GM18870 (cell line): ENCODE results near the gene FYN.
A peak's percentile ranks its signal among the peaks of the same experiment; 100 is the strongest.

Experiments
- ATAC-seq: cut with Tn5 transposase; IDR thresholded peaks from one replicate; pipeline ENCODE4 v1.9.1; 2021; ENCODE audit warnings: moderate library complexity; ENCODE audit not compliant: unreplicated experiment

The FYN gene

GRCh38 chr6:111753573-111753972 lies 119.7 kb downstream of the FYN start:
- no peak for ATAC-seq

GRCh38 chr6:111752476-111752875 lies 120.8 kb downstream of the FYN start:
- no peak for ATAC-seq

- ATAC-seq = peak; percentile 92
Measured at GRCh38 chr6:111750753-111751673, 122.2 kb downstream of the FYN start.

GRCh38 chr6:111750153-111750552 lies 123.1 kb downstream of the FYN start:
- no peak for ATAC-seq

- ATAC-seq = no peak
Measured at GRCh38 chr6:111748231-111748647, 125.0 kb downstream of the FYN start.

- no peak for ATAC-seq
Measured at GRCh38 chr6:111747829-111748228, 125.4 kb downstream of the FYN start.

- ATAC-seq = no peak
Measured at GRCh38 chr6:111747396-111747795, 125.9 kb downstream of the FYN start.

GRCh38 chr6:111746983-111747382 lies 126.3 kb downstream of the FYN start:
- no peak for ATAC-seq

GRCh38 chr6:111745636-111746035 lies 127.6 kb downstream of the FYN start:
- ATAC-seq = no peak

GRCh38 chr6:111745186-111745585 lies 128.1 kb downstream of the FYN start:
- no peak for ATAC-seq

GRCh38 chr6:111743862-111744692 lies 129.2 kb downstream of the FYN start:
- no peak for ATAC-seq

GRCh38 chr6:111743360-111743759 lies 129.9 kb downstream of the FYN start:
- ATAC-seq = no peak

GRCh38 chr6:111741177-111741952 lies 131.9 kb downstream of the FYN start:
- ATAC-seq = peak; percentile 52

GRCh38 chr6:111740506-111740905 lies 132.7 kb downstream of the FYN start:
- ATAC-seq = no peak

- no peak for ATAC-seq
Measured at GRCh38 chr6:111739257-111739696, 134.0 kb downstream of the FYN start.

- ATAC-seq = no peak
Measured at GRCh38 chr6:111738631-111739030, 134.6 kb downstream of the FYN start.

- ATAC-seq = no peak
Measured at GRCh38 chr6:111738156-111738555, 135.1 kb downstream of the FYN start.

- no peak for ATAC-seq
Measured at GRCh38 chr6:111737065-111737521, 136.2 kb downstream of the FYN start.

GRCh38 chr6:111736005-111736608 lies 137.1 kb downstream of the FYN start:
- ATAC-seq = no peak
